ENCODE data around the gene SELENOK.

DNA sequence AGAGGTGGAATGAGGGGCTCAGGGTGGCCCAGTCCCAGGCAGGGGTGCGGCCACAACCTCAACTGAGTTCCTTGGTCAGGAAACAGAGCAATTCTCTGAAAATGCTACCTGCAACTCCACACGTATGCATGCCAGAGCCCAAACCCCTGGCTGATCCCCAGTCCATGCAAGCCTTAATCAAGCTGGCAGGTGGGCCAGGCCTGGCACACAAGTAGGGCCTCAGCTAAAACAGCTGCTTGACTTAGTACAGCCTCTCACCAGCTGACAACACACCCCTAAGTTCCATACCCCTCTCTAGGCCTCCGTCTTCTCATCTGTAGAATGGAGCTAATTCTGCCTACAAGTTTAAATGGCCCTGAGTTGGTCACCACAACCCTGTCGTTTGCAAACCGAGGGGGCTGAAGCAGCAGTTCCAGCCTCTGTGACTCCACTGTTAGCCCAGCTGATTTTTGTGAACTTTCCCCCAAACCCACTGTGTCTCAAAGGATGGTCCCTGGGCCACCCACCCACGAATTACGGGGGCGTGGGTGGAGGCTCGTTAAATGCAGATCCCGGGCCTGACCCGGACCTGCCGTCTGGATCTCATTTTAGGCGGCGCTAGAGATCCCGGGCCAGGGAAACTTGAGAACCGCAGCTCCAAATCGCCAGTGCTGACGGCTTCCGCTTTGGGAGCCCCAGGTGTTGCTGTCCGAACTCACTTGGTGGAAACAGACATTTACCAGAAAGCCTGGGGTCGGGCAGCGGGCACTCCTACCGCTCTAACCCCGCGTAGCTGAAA is 46.4 kb downstream of the SELENOK start:
- TF ChIP-seq, protein P1, sequence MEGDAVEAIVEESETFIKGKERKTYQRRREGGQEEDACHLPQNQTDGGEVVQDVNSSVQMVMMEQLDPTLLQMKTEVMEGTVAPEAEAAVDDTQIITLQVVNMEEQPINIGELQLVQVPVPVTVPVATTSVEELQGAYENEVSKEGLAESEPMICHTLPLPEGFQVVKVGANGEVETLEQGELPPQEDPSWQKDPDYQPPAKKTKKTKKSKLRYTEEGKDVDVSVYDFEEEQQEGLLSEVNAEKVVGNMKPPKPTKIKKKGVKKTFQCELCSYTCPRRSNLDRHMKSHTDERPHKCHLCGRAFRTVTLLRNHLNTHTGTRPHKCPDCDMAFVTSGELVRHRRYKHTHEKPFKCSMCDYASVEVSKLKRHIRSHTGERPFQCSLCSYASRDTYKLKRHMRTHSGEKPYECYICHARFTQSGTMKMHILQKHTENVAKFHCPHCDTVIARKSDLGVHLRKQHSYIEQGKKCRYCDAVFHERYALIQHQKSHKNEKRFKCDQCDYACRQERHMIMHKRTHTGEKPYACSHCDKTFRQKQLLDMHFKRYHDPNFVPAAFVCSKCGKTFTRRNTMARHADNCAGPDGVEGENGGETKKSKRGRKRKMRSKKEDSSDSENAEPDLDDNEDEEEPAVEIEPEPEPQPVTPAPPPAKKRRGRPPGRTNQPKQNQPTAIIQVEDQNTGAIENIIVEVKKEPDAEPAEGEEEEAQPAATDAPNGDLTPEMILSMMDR (IDR thresholded peaks at IDR 0.05 in 8 of 11, conservative IDR thresholded peaks at IDR 0.05 in 3 of 11): no peak
- no peak for TF ChIP-seq POLR2A (IDR thresholded peaks at IDR 0.05)
